ENCODE data around the gene ZNF236.
A peak's percentile ranks its signal among the peaks of the same experiment; 100 is the strongest.

Gene ZNF236

DNA sequence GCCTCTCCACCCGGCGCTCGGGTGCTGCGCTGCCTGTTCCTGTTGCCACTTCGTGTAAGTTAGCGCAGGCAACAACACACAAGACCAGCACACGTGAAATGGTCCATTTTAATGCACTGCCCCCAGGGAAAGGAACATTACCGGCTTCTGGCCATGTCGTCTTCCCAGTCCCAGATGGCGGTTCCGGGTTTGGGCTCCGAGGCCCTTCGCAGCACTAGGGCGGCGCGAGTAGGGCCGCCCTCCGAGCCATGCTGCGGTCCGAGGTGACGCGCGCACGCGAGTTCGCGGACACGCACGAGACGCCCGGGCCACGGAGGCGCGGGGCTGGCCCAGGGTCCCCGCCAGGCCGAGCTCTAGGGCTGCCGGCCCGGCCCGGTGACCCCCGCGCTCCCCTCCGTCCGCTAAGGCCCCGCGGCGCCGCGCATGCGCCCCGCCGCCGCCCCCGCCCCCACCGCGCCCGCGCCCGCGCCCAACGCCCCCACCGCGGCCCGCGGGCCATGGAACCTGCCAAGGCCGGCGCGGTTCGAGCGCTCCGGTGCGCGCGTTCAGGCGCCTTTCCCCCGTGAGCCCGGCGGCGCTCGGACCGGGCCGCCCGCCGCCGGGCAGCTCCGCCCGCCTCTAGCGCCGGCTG lies 367 bp upstream of the ZNF236 start:
- no peak for TF ChIP-seq CTCF (conservative IDR thresholded peaks at IDR 0.05)
- H3K27ac ChIP-seq, result peak overlapping the region; percentile 92

- peak overlapping the region; percentile 92 for H3K27ac ChIP-seq
- TF ChIP-seq CTCF (conservative IDR thresholded peaks at IDR 0.05), result no peak
Observed at GRCh38 chr18:76823161-76823538, 793 bp downstream of the ZNF236 start.

DNA sequence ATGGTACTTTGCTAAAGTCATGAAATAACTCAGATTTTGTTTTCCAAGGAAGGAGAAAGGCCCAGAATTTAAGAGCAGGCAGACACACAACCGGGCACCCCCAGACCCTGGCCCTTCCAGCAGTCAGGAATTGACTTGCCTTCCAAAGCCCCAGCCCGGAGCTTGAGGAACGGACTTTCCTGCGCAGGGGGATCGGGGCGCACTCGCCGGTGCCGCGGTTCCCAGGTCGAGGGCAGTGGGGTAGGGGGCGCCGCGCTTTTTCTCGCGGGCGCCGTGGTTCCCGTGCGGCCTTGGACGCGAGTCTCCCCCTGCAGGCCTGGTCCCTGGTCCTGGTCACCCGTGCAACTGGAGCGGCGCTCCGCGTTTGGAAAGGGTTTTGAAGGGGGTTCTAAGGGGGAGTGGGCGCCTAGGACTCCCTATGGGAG lies 1.2 kb downstream of the ZNF236 start:
- TF ChIP-seq CTCF (conservative IDR thresholded peaks at IDR 0.05), result no peak
- peak overlapping the region; percentile 92 for H3K27ac ChIP-seq

DNA sequence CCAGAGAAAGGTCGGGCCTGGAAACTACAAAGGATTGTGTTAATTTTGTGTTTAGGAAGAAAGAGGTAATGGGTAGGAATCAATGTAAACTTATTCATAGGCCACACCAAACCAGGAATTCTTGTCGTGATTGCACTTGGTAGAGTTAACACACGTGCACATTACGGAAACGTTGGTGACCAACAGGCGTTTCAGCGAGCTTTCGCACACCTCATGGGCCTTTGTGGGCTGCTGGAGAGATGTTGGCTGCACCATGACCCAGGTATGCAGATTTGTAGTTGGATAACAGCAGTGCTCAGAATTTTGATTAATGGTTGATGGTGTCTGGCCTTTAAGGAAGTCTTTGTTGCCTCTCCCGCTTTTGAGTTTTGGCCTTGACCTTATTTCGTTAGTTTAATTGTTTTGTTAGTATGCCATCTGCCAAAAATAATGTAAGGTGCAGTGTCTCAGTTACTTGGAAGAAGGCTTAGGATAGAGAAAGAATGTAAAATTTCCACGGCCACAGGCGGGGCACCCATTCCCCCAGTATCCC lies 1.9 kb downstream of the ZNF236 start:
- H3K27ac ChIP-seq, result peak overlapping the region; percentile 33

DNA sequence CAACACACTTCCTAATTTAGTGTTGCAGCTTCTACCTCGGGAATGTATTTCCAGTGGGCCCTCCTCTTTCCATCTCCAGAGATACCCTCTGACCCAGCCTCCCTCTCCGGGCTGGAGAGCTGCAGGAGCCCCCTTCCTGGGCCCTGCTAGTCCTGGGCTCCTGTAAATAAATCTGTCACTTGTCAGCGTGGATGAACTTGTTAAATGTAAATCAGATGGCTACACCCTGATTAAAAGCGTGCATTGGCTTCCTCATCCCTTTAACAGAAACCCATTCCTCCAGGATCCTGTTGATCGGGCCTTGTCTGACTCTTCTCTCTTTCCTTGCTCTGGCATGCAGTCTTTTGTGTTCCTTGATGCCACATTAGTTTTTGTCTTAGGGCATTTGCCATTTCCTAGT lies 2.4 kb downstream of the ZNF236 start:
- TF ChIP-seq CTCF (conservative IDR thresholded peaks at IDR 0.05), result no peak
- peak overlapping the region; percentile 33 for H3K27ac ChIP-seq

More for the DNA sequence above, 1.9 kb downstream of the ZNF236 start:
- no peak for TF ChIP-seq CTCF (conservative IDR thresholded peaks at IDR 0.05)

- no peak overlapping the region for H3K27ac ChIP-seq
- TF ChIP-seq CTCF (conservative IDR thresholded peaks at IDR 0.05), result no peak
Observed at GRCh38 chr18:76827205-76828200, 5.1 kb downstream of the ZNF236 start.

- TF ChIP-seq CTCF (conservative IDR thresholded peaks at IDR 0.05), result no peak
- H3K27ac ChIP-seq, result no peak overlapping the region
Observed at GRCh38 chr18:76834379-76834778, 12.0 kb downstream of the ZNF236 start.
